Endodermal cell (in vitro differentiated cells): Measurements from ENCODE around the gene CMC1. TPM values are rescaled to one million over a fixed set of nuclear protein-coding genes. Genes with fewer than 3 reads are reported as not detected.

Source experiments
- DNase-seq: peaks from one replicate; pipeline ENCODE4 v3.0.0-alpha.2; 2017
- H3K27ac ChIP-seq: 2 replicates; pipeline ENCODE4 v1.5.1; 2013; ENCODE audit warnings: mild to moderate bottlenecking, low read depth, low read length, moderate library complexity
- H3K27me3 ChIP-seq: 2 replicates; pipeline ENCODE4 v1.6.1; 2013; ENCODE audit warnings: mild to moderate bottlenecking, low read length, moderate library complexity; ENCODE audit not compliant: insufficient read depth, control insufficient read depth, poor library complexity, severe bottlenecking
- H3K36me3 ChIP-seq: 2 replicates; pipeline ENCODE4 v1.7.0; 2013; ENCODE audit warnings: mild to moderate bottlenecking, low read length, moderate library complexity; ENCODE audit not compliant: control insufficient read depth, insufficient read depth
- H3K4me1 ChIP-seq: one replicate; pipeline ENCODE4 v1.7.0; 2013; ENCODE audit warnings: low read length; ENCODE audit not compliant: control insufficient read depth, insufficient read depth
- H3K4me3 ChIP-seq: 2 replicates; pipeline ENCODE4 v1.5.1; 2013; ENCODE audit warnings: mild to moderate bottlenecking, low read length, moderate library complexity
- H3K9ac ChIP-seq: 2 replicates; pipeline ENCODE4 v1.6.1; 2013; ENCODE audit warnings: mild to moderate bottlenecking, low read length, moderate library complexity; ENCODE audit not compliant: poor library complexity, severe bottlenecking; ENCODE audit errors: extremely low read depth
- H3K9me3 ChIP-seq: 2 replicates; pipeline ENCODE4 v1.6.1; 2013; ENCODE audit warnings: mild to moderate bottlenecking, low read length, moderate library complexity; ENCODE audit not compliant: control insufficient read depth
- H3K27ac Mint-ChIP-seq: 2 replicates; pipeline ENCODE4 v1.8.0; 2020; ENCODE audit warnings: mixed read lengths
- H3K27me3 Mint-ChIP-seq: 2 replicates; pipeline ENCODE4 v1.8.0; 2021; ENCODE audit warnings: mild to moderate bottlenecking, mixed read lengths; ENCODE audit not compliant: insufficient read depth
- H3K36me3 Mint-ChIP-seq: 2 replicates; pipeline ENCODE4 v1.8.0; 2020; ENCODE audit warnings: low read depth, mixed read lengths
- H3K4me1 Mint-ChIP-seq: 2 replicates; pipeline ENCODE4 v1.8.0; 2020; ENCODE audit warnings: mixed read lengths
- H3K4me3 Mint-ChIP-seq: 2 replicates; pipeline ENCODE4 v1.8.0; 2020; ENCODE audit warnings: mild to moderate bottlenecking, moderate library complexity, mixed read lengths
- H3K9me3 Mint-ChIP-seq: 2 replicates; pipeline ENCODE4 v1.8.0; 2020; ENCODE audit warnings: mild to moderate bottlenecking, mixed read lengths
- CTCF ChIP-seq: fragments of 200-600 bp; sonication (generic); conservative IDR thresholded peaks from 2 replicates; pipeline ENCODE4 v1.5.0; 2021; ENCODE audit warnings: antibody characterized with exemption, mild to moderate bottlenecking
- WGBS, 2 experiments: methylation state at CpG; one replicate each; pipeline versions ENCODE4 v1.1.5 to v1.1.7; 2013; ENCODE audit warnings: missing lambda C conversion rate in 2 of 2, mixed read lengths in 1 of 2; ENCODE audit not compliant: insufficient coverage in 1 of 2, insufficient read length in 1 of 2; 5-methylcytosine and 5-hydroxymethylcytosine counted together
- total RNA-seq, 2 donors: library from RNA; stranded (reverse); fragmentation: NEBNext Ultra II Directional in 1 of 2; extraction: Animal tissue kit (Norgen Biotek cat#: 25700) in 1 of 2; gene quantifications; 2 replicates in 1 of 2; 3 replicates in 1 of 2; pipeline ENCODE4 v1.2.1, GENCODE V29; 2021

CMC1 gene
- total RNA-seq, 2 donors from 2014 or later, result 23.8 to 33.6 TPM

GRCh38 chr3:28273837-28274236, 32.4 kb downstream of the CMC1 start:
- Mint-ChIP-seq H3K27me3 (no peaks in the 10 kb centered on the region), H3K36me3 (peaks cover 64% of the 10 kb centered on the region), H3K9me3 (peaks cover 33% of the 10 kb centered on the region), H3K4me1 (peaks cover 4% of the 10 kb centered on the region), H3K27ac (no peak overlapping the region), H3K4me3 (no peak overlapping the region)
- Histone ChIP-seq H3K9me3 (peaks cover 21% of the 10 kb centered on the region), H3K27me3 (no peaks in the 10 kb centered on the region), H3K27ac (no peak overlapping the region), H3K9ac (no peak overlapping the region), H3K4me3 (no peak overlapping the region), H3K4me1 (no peaks in the 10 kb centered on the region), H3K36me3 (peaks cover 13% of the 10 kb centered on the region)
- TF ChIP-seq CTCF, result no peak
- no peak for DNase-seq

GRCh38 chr3:28278918-28279317, 37.5 kb downstream of the CMC1 start:
- peaks cover 23% of the 10 kb centered on the region for H3K4me1 Mint-ChIP-seq
- peaks cover 5% of the 10 kb centered on the region for H3K9me3 Mint-ChIP-seq
- H3K9ac ChIP-seq, result no peak overlapping the region
- no peaks in the 10 kb centered on the region for H3K27me3 Mint-ChIP-seq
- H3K36me3 ChIP-seq, result peaks cover 4% of the 10 kb centered on the region
- H3K27ac ChIP-seq, result no peak overlapping the region
- H3K4me3 Mint-ChIP-seq, result no peak overlapping the region
- H3K36me3 Mint-ChIP-seq, result peaks cover 22% of the 10 kb centered on the region
- H3K9me3 ChIP-seq, result peaks cover 3% of the 10 kb centered on the region
- H3K4me1 ChIP-seq, result peaks cover 8% of the 10 kb centered on the region
- no peak for TF ChIP-seq CTCF
- no peak for DNase-seq
- WGBS, 2 experiments, result 90 to 100% methylated on average over 1 to 2 of the region's 2 CpGs
- H3K4me3 ChIP-seq, result no peak overlapping the region
- peak overlapping the region; percentile 38 for H3K27ac Mint-ChIP-seq
- no peaks in the 10 kb centered on the region for H3K27me3 ChIP-seq

- no peak for DNase-seq
- peaks cover 4% of the 10 kb centered on the region for H3K36me3 ChIP-seq
- Mint-ChIP-seq H3K27me3 (no peaks in the 10 kb centered on the region), H3K9me3 (no peaks in the 10 kb centered on the region), H3K36me3 (peaks cover 16% of the 10 kb centered on the region), H3K27ac (no peak overlapping the region), H3K4me1 (peaks cover 18% of the 10 kb centered on the region), H3K4me3 (no peak overlapping the region)
- TF ChIP-seq CTCF, result no peak
- no peak overlapping the region for H3K4me3 ChIP-seq
- no peak overlapping the region for H3K9ac ChIP-seq
- 83 to 86% methylated on average over 1 to 4 of the region's 4 CpGs for WGBS, 2 experiments
- no peak overlapping the region for H3K27ac ChIP-seq
- no peaks in the 10 kb centered on the region for H3K9me3 ChIP-seq
- no peaks in the 10 kb centered on the region for H3K27me3 ChIP-seq
- peaks cover 8% of the 10 kb centered on the region for H3K4me1 ChIP-seq
Observed at GRCh38 chr3:28279770-28280169, 38.4 kb downstream of the CMC1 start.
